ENCODE measurements around the gene FER1L5.

FER1L5 gene

DNA sequence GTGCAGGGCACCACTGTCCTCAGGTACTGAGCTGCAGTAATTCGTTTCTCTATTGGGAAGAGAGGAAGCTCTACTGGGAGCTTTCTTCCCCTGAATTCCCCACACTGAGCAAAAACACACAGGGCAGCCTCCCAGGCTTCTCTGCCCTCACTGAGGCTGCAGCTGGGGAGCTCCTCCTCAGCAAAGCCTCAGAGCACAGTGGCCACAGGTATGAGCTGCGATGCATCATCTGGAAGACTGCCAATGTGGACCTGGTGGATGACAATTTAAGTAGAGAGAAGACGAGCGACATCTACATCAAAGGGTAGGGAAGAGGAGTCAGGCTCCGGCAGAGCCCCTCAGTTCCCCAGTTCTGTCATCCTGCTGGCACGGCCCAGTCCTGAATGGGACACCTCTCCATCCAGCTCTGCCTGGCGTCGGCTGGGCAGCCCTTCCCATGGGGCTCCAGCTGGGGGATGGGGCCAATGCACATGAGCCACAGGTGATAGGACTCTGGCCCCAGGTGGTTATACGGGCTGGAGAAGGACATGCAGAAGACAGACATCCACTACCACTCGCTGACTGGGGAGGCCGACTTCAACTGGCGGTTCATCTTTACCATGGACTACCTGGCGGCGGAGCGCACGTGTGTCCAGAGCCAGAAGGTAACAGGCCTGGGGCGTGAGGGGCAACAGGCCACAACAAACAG, 59.7 kb downstream of the FER1L5 start:
- CTCF ChIA-PET = interaction anchor here (0.9 kb wide), 1 partner anchor 34 kb away, joined by 3 read pairs; no protein-coding TSS in a partner anchor
- DNase-seq = no peak
- POLR2A ChIA-PET = no interaction called here

GRCh38 chr2:96703021-96703751, 60.6 kb downstream of the FER1L5 start:
- no peaks in the 10 kb centered on the region for H3K4me1 ChIP-seq (ENCODE audit: control extremely low read depth in 1 of 4, control insufficient read depth in 4 of 4, insufficient read depth in 4 of 4, low read length in 3 of 4)
- CTCF ChIA-PET = no interaction called here
- WGBS (ENCODE audit: insufficient coverage) = 98% methylated on average over 10 of the region's 16 CpGs

More for the DNA sequence above, 59.7 kb downstream of the FER1L5 start:
- Histone ChIP-seq H3K27ac (ENCODE audit: insufficient read depth in 1 of 2, low read depth in 1 of 2, low read length in 2 of 2, poor library complexity in 1 of 2, severe bottlenecking in 2 of 2) (no peak overlapping the region), H3K36me3 (ENCODE audit: control insufficient read depth in 4 of 4, insufficient read depth in 4 of 4, low read length in 3 of 4) (peaks cover 9 to 45% (median 25%) of the 10 kb centered on the region in 4 experiments), H3K9me3 (ENCODE audit: control extremely low read depth in 1 of 5, control insufficient read depth in 4 of 5, insufficient read depth in 2 of 5, low read depth in 1 of 5, low read length in 4 of 5) (no peaks in the 10 kb centered on the region), H3K4me1 (ENCODE audit: control extremely low read depth in 1 of 4, control insufficient read depth in 4 of 4, insufficient read depth in 4 of 4, low read length in 3 of 4) (no peaks in the 10 kb centered on the region), H3K27me3 (replicated peaks in 2 of 5; ENCODE audit: control insufficient read depth in 4 of 5, insufficient read depth in 5 of 5, low read length in 4 of 5) (no peaks in the 10 kb centered on the region), H3K4me3 (ENCODE audit: control insufficient read depth in 1 of 7, extremely low read depth in 1 of 7, insufficient read depth in 4 of 7, low read depth in 2 of 7, low read length in 6 of 7) (no peak overlapping the region)
- over 99% methylated on average over 13 of the region's 17 CpGs for WGBS (ENCODE audit: insufficient coverage)

GRCh38 chr2:96710985-96711384, 68.4 kb downstream of the FER1L5 start:
- Histone ChIP-seq H3K36me3 (ENCODE audit: control insufficient read depth in 4 of 4, insufficient read depth in 4 of 4, low read length in 3 of 4) (peaks cover 23 to 67% (median 49%) of the 10 kb centered on the region in 4 experiments), H3K4me1 (ENCODE audit: control extremely low read depth in 1 of 4, control insufficient read depth in 4 of 4, insufficient read depth in 4 of 4, low read length in 3 of 4) (no peaks in the 10 kb centered on the region), H3K27ac (ENCODE audit: insufficient read depth in 1 of 2, low read depth in 1 of 2, low read length in 2 of 2, poor library complexity in 1 of 2, severe bottlenecking in 2 of 2) (no peak overlapping the region), H3K9me3 (ENCODE audit: control extremely low read depth in 1 of 5, control insufficient read depth in 4 of 5, insufficient read depth in 2 of 5, low read depth in 1 of 5, low read length in 4 of 5) (peaks cover 0 to 5% (median 3%) of the 10 kb centered on the region in 5 experiments), H3K4me3 (ENCODE audit: control insufficient read depth in 1 of 7, extremely low read depth in 1 of 7, insufficient read depth in 4 of 7, low read depth in 2 of 7, low read length in 6 of 7) (no peak overlapping the region), H3K27me3 (replicated peaks in 2 of 5; ENCODE audit: control insufficient read depth in 4 of 5, insufficient read depth in 5 of 5, low read length in 4 of 5) (no peaks in the 10 kb centered on the region)
- WGBS (ENCODE audit: insufficient coverage) = 100% methylated on average over 3 of the region's 3 CpGs
- POLR2A ChIA-PET = interaction anchor here (0.6 kb wide), 1 partner anchor 94 kb away, joined by 3 read pairs; no protein-coding TSS in a partner anchor
- CTCF ChIA-PET = interaction anchor here (0.7 kb wide), 1 partner anchor 106 kb away, joined by 3 read pairs; no protein-coding TSS in a partner anchor
- no peak for DNase-seq

More at GRCh38 chr2:96703021-96703751, 60.6 kb downstream of the FER1L5 start:
- Histone ChIP-seq H3K27ac (ENCODE audit: insufficient read depth in 1 of 2, low read depth in 1 of 2, low read length in 2 of 2, poor library complexity in 1 of 2, severe bottlenecking in 2 of 2) (no peak overlapping the region), H3K4me3 (ENCODE audit: control insufficient read depth in 1 of 7, extremely low read depth in 1 of 7, insufficient read depth in 4 of 7, low read depth in 2 of 7, low read length in 6 of 7) (no peak overlapping the region), H3K36me3 (ENCODE audit: control insufficient read depth in 4 of 4, insufficient read depth in 4 of 4, low read length in 3 of 4) (peaks cover 11 to 53% (median 29%) of the 10 kb centered on the region in 4 experiments), H3K9me3 (ENCODE audit: control extremely low read depth in 1 of 5, control insufficient read depth in 4 of 5, insufficient read depth in 2 of 5, low read depth in 1 of 5, low read length in 4 of 5) (no peaks in the 10 kb centered on the region), H3K27me3 (replicated peaks in 2 of 5; ENCODE audit: control insufficient read depth in 4 of 5, insufficient read depth in 5 of 5, low read length in 4 of 5) (no peaks in the 10 kb centered on the region)
- POLR2A ChIA-PET = interaction anchor here (0.5 kb wide), 1 partner anchor 90 kb away, joined by 6 read pairs; no protein-coding TSS in a partner anchor
- no peak for DNase-seq

GRCh38 chr2:96715658-96716057, 73.1 kb downstream of the FER1L5 start:
- 100% methylated on average over 2 of the region's 5 CpGs for WGBS (ENCODE audit: insufficient coverage)
- DNase-seq = no peak
- Histone ChIP-seq H3K4me3 (ENCODE audit: control insufficient read depth in 1 of 7, extremely low read depth in 1 of 7, insufficient read depth in 4 of 7, low read depth in 2 of 7, low read length in 6 of 7) (no peak overlapping the region), H3K4me1 (ENCODE audit: control extremely low read depth in 1 of 4, control insufficient read depth in 4 of 4, insufficient read depth in 4 of 4, low read length in 3 of 4) (no peaks in the 10 kb centered on the region), H3K9me3 (ENCODE audit: control extremely low read depth in 1 of 5, control insufficient read depth in 4 of 5, insufficient read depth in 2 of 5, low read depth in 1 of 5, low read length in 4 of 5) (no peaks in the 10 kb centered on the region), H3K27me3 (replicated peaks in 2 of 5; ENCODE audit: control insufficient read depth in 4 of 5, insufficient read depth in 5 of 5, low read length in 4 of 5) (no peaks in the 10 kb centered on the region), H3K27ac (ENCODE audit: insufficient read depth in 1 of 2, low read depth in 1 of 2, low read length in 2 of 2, poor library complexity in 1 of 2, severe bottlenecking in 2 of 2) (no peak overlapping the region), H3K36me3 (ENCODE audit: control insufficient read depth in 4 of 4, insufficient read depth in 4 of 4, low read length in 3 of 4) (peaks cover 11 to 33% (median 26%) of the 10 kb centered on the region in 4 experiments)
- ChIA-PET POLR2A (interaction anchor here (0.6 kb wide), 1 partner anchor 81 kb away, joined by 3 read pairs; no protein-coding TSS in a partner anchor), CTCF (interaction anchor here (0.5 to 1.3 kb wide), 2 partner anchors 96 to 100 kb away, joined by 3 read pairs; no protein-coding TSS in a partner anchor)

- ChIA-PET POLR2A (interaction anchor here (0.6 kb wide), 1 partner anchor 80 kb away, joined by 3 read pairs; no protein-coding TSS in a partner anchor), CTCF (interaction anchor here (0.5 to 1.3 kb wide), 2 partner anchors 97 to 101 kb away, joined by 3 read pairs; no protein-coding TSS in a partner anchor)
- H3K4me1 ChIP-seq (ENCODE audit: control extremely low read depth in 1 of 4, control insufficient read depth in 4 of 4, insufficient read depth in 4 of 4, low read length in 3 of 4) = no peaks in the 10 kb centered on the region
- no peaks in the 10 kb centered on the region for H3K27me3 ChIP-seq (replicated peaks in 2 of 5; ENCODE audit: control insufficient read depth in 4 of 5, insufficient read depth in 5 of 5, low read length in 4 of 5)
- H3K4me3 ChIP-seq (ENCODE audit: control insufficient read depth in 1 of 7, extremely low read depth in 1 of 7, insufficient read depth in 4 of 7, low read depth in 2 of 7, low read length in 6 of 7) = no peak overlapping the region
- DNase-seq = no peak
- H3K27ac ChIP-seq (ENCODE audit: insufficient read depth in 1 of 2, low read depth in 1 of 2, low read length in 2 of 2, poor library complexity in 1 of 2, severe bottlenecking in 2 of 2) = no peak overlapping the region
- H3K36me3 ChIP-seq (ENCODE audit: control insufficient read depth in 4 of 4, insufficient read depth in 4 of 4, low read length in 3 of 4) = peaks cover 3 to 26% (median 19%) of the 10 kb centered on the region in 4 experiments
- H3K9me3 ChIP-seq (ENCODE audit: control extremely low read depth in 1 of 5, control insufficient read depth in 4 of 5, insufficient read depth in 2 of 5, low read depth in 1 of 5, low read length in 4 of 5) = no peaks in the 10 kb centered on the region
Measured at GRCh38 chr2:96716388-96716787, 73.8 kb downstream of the FER1L5 start.

DNA sequence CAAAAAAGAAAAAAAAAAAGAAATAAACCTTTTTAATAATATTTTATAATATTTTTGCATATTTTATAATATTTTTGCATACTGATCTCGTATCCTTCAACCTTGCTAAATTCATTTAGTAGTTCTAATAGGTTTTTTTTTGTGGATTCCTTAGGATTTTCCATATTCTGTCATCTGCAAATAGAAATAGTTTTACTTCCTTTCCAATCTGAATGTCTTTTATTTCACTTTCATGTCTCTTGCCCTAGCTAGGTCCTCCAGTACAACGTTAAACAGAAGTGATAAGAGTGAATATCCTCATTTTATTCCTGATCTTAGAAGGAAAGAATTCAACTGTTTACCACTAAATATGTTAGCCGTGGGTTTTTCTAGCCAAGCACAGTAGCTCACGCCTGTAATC, 83.6 kb downstream of the FER1L5 start:
- Histone ChIP-seq H3K27me3 (replicated peaks in 2 of 5; ENCODE audit: control insufficient read depth in 4 of 5, insufficient read depth in 5 of 5, low read length in 4 of 5) (no peaks in the 10 kb centered on the region), H3K9me3 (ENCODE audit: control extremely low read depth in 1 of 5, control insufficient read depth in 4 of 5, insufficient read depth in 2 of 5, low read depth in 1 of 5, low read length in 4 of 5) (no peaks in the 10 kb centered on the region), H3K36me3 (ENCODE audit: control insufficient read depth in 4 of 4, insufficient read depth in 4 of 4, low read length in 3 of 4) (peaks cover 3 to 37% (median 22%) of the 10 kb centered on the region in 4 experiments), H3K4me3 (ENCODE audit: control insufficient read depth in 1 of 7, extremely low read depth in 1 of 7, insufficient read depth in 4 of 7, low read depth in 2 of 7, low read length in 6 of 7) (no peak overlapping the region), H3K4me1 (ENCODE audit: control extremely low read depth in 1 of 4, control insufficient read depth in 4 of 4, insufficient read depth in 4 of 4, low read length in 3 of 4) (no peaks in the 10 kb centered on the region), H3K27ac (ENCODE audit: insufficient read depth in 1 of 2, low read depth in 1 of 2, low read length in 2 of 2, poor library complexity in 1 of 2, severe bottlenecking in 2 of 2) (no peak overlapping the region)
- no peak for DNase-seq
- POLR2A ChIA-PET = no interaction called here
- 100% methylated on average over 2 of the region's 4 CpGs for WGBS (ENCODE audit: insufficient coverage)
- CTCF ChIA-PET = no interaction called here
